Brain microvascular endothelial cell (primary cell): Measurements from ENCODE around the gene SDF4.

Experiments used
- DNase-seq: peaks from one replicate; pipeline ENCODE4 v3.0.0-alpha.2; 2020
- H3K27ac ChIP-seq: fragments of 250-450 bp; sonication (Bioruptor Pico); 2 replicates; pipeline ENCODE4 v1.5.1; 2020; ENCODE audit warnings: mild to moderate bottlenecking, moderate library complexity
- H3K27me3 ChIP-seq: fragments of 250-450 bp; sonication (Bioruptor Pico); replicated peaks from 2 replicates; pipeline ENCODE4 v1.5.1; 2020; ENCODE audit warnings: mild to moderate bottlenecking
- H3K36me3 ChIP-seq: fragments of 250-450 bp; sonication (Bioruptor Pico); replicated peaks from 2 replicates; pipeline ENCODE4 v1.5.1; 2020; ENCODE audit warnings: mild to moderate bottlenecking
- H3K4me3 ChIP-seq: 2 replicates; pipeline ENCODE4 v1.5.1; 2011; ENCODE audit warnings: low read depth, mild to moderate bottlenecking, control low read depth, low read length, moderate library complexity
- in situ Hi-C: cut with HindIII; loops from 2 replicates; pipeline ENCODE4 v1.10.0; 2017; ENCODE audit warnings: low sequenced_read_pairs, low pct_ligation_motif_present
- TF ChIP-seq, protein P1 (sequence below): IDR thresholded peaks from 2 replicates; pipeline ENCODE4 v1.5.1; 2011; ENCODE audit warnings: low read depth, mild to moderate bottlenecking, moderate library complexity, low read length, control low read depth, inconsistent platforms; ENCODE audit errors: missing control alignments

The SDF4 gene

GRCh38 chr1:1217621-1218523 is 13.9 kb downstream of the SDF4 start:
- Histone ChIP-seq H3K36me3 (peaks cover 55% of the 10 kb centered on the region), H3K4me3 (no peak overlapping the region), H3K27ac (no peak overlapping the region), H3K27me3 (no peaks in the 10 kb centered on the region)
- no peak for DNase-seq
- in situ Hi-C loops = no loop called here
- TF ChIP-seq, protein P1, sequence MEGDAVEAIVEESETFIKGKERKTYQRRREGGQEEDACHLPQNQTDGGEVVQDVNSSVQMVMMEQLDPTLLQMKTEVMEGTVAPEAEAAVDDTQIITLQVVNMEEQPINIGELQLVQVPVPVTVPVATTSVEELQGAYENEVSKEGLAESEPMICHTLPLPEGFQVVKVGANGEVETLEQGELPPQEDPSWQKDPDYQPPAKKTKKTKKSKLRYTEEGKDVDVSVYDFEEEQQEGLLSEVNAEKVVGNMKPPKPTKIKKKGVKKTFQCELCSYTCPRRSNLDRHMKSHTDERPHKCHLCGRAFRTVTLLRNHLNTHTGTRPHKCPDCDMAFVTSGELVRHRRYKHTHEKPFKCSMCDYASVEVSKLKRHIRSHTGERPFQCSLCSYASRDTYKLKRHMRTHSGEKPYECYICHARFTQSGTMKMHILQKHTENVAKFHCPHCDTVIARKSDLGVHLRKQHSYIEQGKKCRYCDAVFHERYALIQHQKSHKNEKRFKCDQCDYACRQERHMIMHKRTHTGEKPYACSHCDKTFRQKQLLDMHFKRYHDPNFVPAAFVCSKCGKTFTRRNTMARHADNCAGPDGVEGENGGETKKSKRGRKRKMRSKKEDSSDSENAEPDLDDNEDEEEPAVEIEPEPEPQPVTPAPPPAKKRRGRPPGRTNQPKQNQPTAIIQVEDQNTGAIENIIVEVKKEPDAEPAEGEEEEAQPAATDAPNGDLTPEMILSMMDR = no peak

- in situ Hi-C loops = no loop called here
- Histone ChIP-seq H3K27ac (no peak overlapping the region), H3K27me3 (no peaks in the 10 kb centered on the region), H3K4me3 (no peak overlapping the region), H3K36me3 (peaks cover 48% of the 10 kb centered on the region)
- TF ChIP-seq, protein P1 = no peak
- no peak for DNase-seq
Observed at GRCh38 chr1:1216770-1217620, 14.8 kb downstream of the SDF4 start.

- TF ChIP-seq, protein P1 = no peak
- no peak overlapping the region for H3K27ac ChIP-seq
Observed at GRCh38 chr1:1215881-1216605, 15.8 kb downstream of the SDF4 start.

GRCh38 chr1:1215080-1215676 is 16.6 kb downstream of the SDF4 start:
- H3K27me3 ChIP-seq = no peaks in the 10 kb centered on the region
- H3K27ac ChIP-seq = no peak overlapping the region
- peaks cover 33% of the 10 kb centered on the region for H3K36me3 ChIP-seq
- TF ChIP-seq, protein P1 = no peak
- no peak for DNase-seq
- no peak overlapping the region for H3K4me3 ChIP-seq
- in situ Hi-C loops = no loop called here

More at GRCh38 chr1:1215881-1216605, 15.8 kb downstream of the SDF4 start:
- Histone ChIP-seq H3K4me3 (no peak overlapping the region), H3K27me3 (no peaks in the 10 kb centered on the region), H3K36me3 (peaks cover 40% of the 10 kb centered on the region)
- in situ Hi-C loops = no loop called here
- DNase-seq = no peak
